Chondrocyte (in vitro differentiated cells): ENCODE measurements around the gene BICDL1. TPM values are rescaled to one million over a fixed set of nuclear protein-coding genes. Genes with fewer than 3 reads are reported as not detected.

Experiments used
- DNase-seq: peaks from one replicate; pipeline ENCODE4 v3.0.0; 2021; ENCODE audit warnings: mixed read lengths, low spot score
- H3K27ac Mint-ChIP-seq: one replicate; pipeline ENCODE4 v1.8.0; 2021; ENCODE audit warnings: mild to moderate bottlenecking, moderate library complexity, mixed read lengths; ENCODE audit not compliant: unreplicated experiment
- H3K27me3 Mint-ChIP-seq: 2 replicates; pipeline ENCODE4 v1.8.0; 2021; ENCODE audit warnings: low read depth, mixed read lengths
- H3K36me3 Mint-ChIP-seq: 2 replicates; pipeline ENCODE4 v1.8.0; 2021; ENCODE audit warnings: low read depth, mixed read lengths
- H3K4me1 Mint-ChIP-seq: 2 replicates; pipeline ENCODE4 v1.8.0; 2021; ENCODE audit warnings: low read depth, mild to moderate bottlenecking, mixed read lengths
- H3K4me3 Mint-ChIP-seq: one replicate; pipeline ENCODE4 v1.8.0; 2021; ENCODE audit warnings: mild to moderate bottlenecking, moderate library complexity, mixed read lengths; ENCODE audit not compliant: unreplicated experiment
- H3K9me3 Mint-ChIP-seq: 2 replicates; pipeline ENCODE4 v1.8.0; 2021; ENCODE audit warnings: low read depth, mixed read lengths
- total RNA-seq: library from RNA; stranded (reverse); gene quantifications from 3 replicates; pipeline ENCODE4 v1.2.1, GENCODE V29; 2021
- TF ChIP-seq, protein P1 (sequence below): fragments of 200-600 bp; sonication (generic); IDR thresholded peaks from 2 replicates; pipeline ENCODE4 v1.5.0; 2021; ENCODE audit warnings: antibody characterized with exemption, mild to moderate bottlenecking, moderate library complexity

BICDL1 gene
- total RNA-seq, 1 donor from 2014 or later, result 0.45 TPM

DNA sequence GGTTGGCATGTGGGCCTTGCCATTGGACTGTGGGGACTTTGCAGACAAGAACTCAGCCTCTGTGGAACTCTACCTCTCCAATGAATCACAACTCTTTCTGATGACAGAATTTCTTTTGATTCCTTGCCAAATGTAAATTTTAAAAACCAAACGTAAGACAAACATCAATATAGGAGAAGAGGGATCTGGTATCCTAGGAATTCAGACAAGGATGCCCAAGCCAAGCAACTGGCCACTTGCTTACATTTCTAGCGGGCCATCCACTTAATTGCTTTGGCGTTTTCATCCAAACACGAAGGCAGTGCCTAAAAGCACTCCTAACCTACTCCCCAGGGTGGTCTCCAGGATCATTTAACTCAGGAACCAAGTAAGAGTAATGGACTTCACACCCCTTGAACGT is 150.9 kb downstream of the BICDL1 start:
- H3K36me3 Mint-ChIP-seq, result peaks cover 63% of the 10 kb centered on the region
- TF ChIP-seq, protein P1, sequence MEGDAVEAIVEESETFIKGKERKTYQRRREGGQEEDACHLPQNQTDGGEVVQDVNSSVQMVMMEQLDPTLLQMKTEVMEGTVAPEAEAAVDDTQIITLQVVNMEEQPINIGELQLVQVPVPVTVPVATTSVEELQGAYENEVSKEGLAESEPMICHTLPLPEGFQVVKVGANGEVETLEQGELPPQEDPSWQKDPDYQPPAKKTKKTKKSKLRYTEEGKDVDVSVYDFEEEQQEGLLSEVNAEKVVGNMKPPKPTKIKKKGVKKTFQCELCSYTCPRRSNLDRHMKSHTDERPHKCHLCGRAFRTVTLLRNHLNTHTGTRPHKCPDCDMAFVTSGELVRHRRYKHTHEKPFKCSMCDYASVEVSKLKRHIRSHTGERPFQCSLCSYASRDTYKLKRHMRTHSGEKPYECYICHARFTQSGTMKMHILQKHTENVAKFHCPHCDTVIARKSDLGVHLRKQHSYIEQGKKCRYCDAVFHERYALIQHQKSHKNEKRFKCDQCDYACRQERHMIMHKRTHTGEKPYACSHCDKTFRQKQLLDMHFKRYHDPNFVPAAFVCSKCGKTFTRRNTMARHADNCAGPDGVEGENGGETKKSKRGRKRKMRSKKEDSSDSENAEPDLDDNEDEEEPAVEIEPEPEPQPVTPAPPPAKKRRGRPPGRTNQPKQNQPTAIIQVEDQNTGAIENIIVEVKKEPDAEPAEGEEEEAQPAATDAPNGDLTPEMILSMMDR, result no peak
- peaks cover 16% of the 10 kb centered on the region for H3K4me1 Mint-ChIP-seq
- H3K4me3 Mint-ChIP-seq, result no peak overlapping the region
- H3K27ac Mint-ChIP-seq, result no peak overlapping the region
- H3K9me3 Mint-ChIP-seq, result no peaks in the 10 kb centered on the region
- H3K27me3 Mint-ChIP-seq, result no peaks in the 10 kb centered on the region
- no peak for DNase-seq

DNA sequence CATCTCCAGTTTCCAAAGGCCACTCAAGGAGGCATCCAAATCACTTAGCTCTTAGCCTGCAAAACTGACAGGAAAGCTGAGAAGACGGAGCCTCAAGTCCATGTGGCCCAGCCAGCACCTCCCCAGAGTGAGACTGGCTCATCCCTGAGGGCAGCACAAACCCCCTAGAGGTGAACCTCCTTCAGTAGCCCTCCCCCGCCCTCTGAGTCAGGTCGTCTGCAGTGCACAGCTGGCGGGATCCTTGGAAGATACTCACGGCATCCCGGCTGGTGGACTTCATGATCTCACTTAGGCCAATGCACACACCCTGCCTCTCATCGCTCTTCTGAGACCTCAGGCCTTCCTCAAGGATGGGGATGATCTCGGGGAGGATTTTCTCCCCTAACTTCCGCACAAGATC is 151.6 kb downstream of the BICDL1 start:
- H3K9me3 Mint-ChIP-seq, result no peaks in the 10 kb centered on the region
- peaks cover 63% of the 10 kb centered on the region for H3K36me3 Mint-ChIP-seq
- TF ChIP-seq, protein P1, result no peak
- DNase-seq, result no peak
- H3K4me3 Mint-ChIP-seq, result no peak overlapping the region
- no peak overlapping the region for H3K27ac Mint-ChIP-seq
- H3K4me1 Mint-ChIP-seq, result peaks cover 16% of the 10 kb centered on the region
- no peaks in the 10 kb centered on the region for H3K27me3 Mint-ChIP-seq

DNA sequence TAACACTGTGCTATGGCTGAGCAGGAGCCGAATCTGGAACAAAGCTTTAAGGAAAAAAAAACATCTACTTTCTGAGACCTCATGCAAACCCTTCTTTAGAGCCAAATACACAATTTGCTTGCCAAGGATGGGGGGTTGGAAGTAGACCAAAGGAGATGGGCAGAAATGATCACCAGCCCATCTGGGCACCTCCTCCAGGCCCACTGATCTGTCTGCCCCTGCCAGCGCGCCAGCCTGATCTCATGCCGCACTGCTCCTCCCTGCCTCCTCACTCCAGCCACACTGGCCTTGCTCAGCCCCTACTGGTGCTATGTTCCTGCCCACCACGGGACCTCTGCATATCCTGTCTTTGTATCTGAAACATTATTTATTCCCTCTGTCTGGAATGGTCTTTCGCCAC is 152.3 kb downstream of the BICDL1 start:
- Mint-ChIP-seq H3K36me3 (peaks cover 58% of the 10 kb centered on the region), H3K4me3 (no peak overlapping the region), H3K27ac (no peak overlapping the region), H3K27me3 (no peaks in the 10 kb centered on the region), H3K4me1 (peaks cover 16% of the 10 kb centered on the region), H3K9me3 (no peaks in the 10 kb centered on the region)
- TF ChIP-seq, protein P1, result no peak
- DNase-seq, result no peak

DNA sequence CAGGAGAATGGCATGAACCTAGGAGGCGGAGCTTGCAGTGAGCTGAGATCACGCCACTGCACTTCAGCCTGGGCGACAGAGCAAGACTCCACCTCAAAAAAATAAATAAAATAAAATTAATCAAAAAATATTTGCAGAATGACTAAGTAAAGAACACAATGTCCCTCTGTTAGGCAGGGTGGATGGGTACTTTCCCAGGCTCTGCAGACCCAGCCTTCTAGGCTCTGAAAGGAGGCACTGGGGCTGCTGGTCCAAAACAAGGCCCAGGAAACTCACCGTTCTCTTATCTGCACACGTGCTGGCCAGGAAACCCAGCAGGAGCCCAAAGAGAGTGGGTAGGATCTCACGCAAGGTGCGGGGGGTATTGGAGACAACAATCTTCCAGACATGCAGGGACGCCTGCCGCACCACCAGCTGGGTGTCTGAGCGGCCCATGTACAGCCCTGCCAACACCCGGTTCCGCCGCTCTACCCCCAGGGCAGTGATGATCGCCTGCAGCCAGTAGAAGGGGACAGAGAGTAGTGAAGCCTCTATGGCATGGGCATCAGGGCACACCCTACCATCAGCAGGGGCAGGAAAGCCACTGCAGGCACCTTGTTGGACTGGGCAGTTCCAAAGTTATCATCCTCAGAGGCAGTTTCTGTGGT is 153.3 kb downstream of the BICDL1 start:
- TF ChIP-seq, protein P1, result no peak
- Mint-ChIP-seq H3K4me1 (peaks cover 16% of the 10 kb centered on the region), H3K27me3 (no peaks in the 10 kb centered on the region), H3K9me3 (no peaks in the 10 kb centered on the region), H3K36me3 (peaks cover 57% of the 10 kb centered on the region), H3K27ac (peak overlapping the region; percentile 41), H3K4me3 (no peak overlapping the region)
- no peak for DNase-seq

Other genes starting within 250 kb of the BICDL1 start
- 7.3 to 10.6 TPM (median 9.9 TPM) in 3 replicates for gene CIT, start 111.9 kb upstream of the BICDL1 start, total RNA-seq
- gene RAB35, start 127.5 kb downstream of the BICDL1 start, total RNA-seq, result 37.2 to 49.6 TPM (median 44.4 TPM) in 3 replicates
- 92.3 to 137 TPM (median 97.5 TPM) in 3 replicates for gene GCN1, start 205.5 kb downstream of the BICDL1 start, total RNA-seq
- gene RPLP0, start 211.9 kb downstream of the BICDL1 start, total RNA-seq, result 1,691 to 2,186 TPM (median 1,706 TPM) in 3 replicates